Measurements from ENCODE around the gene DEFB125.
"Not testable (repeated sequence)": the region's sequence is repeated elsewhere in the genome, so short reads cannot be mapped to it uniquely, and the experiment has no call there.

Gene DEFB125, protein sequence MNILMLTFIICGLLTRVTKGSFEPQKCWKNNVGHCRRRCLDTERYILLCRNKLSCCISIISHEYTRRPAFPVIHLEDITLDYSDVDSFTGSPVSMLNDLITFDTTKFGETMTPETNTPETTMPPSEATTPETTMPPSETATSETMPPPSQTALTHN

GRCh38 chr20:87401-87800 lies at the start of gene DEFB125:
Gene DEFB125 (plus strand): TSS chr20:87672. CDS start chr20:87710, 38 bp downstream.
- no peak for DNase-seq (ENCODE audit: low read depth in 2 of 2)

GRCh38 chr20:60035-60918 lies 27.2 kb upstream of the DEFB125 start:
- DNase-seq (ENCODE audit: low read depth in 2 of 2) = no peak

- DNase-seq (ENCODE audit: low read depth in 2 of 2) = no peak
These were observed 26.2 kb upstream of the DEFB125 start for GRCh38 chr20:61230-61629.

- DNase-seq (ENCODE audit: low read depth in 2 of 2) = no peak
These were observed 25.7 kb upstream of the DEFB125 start for GRCh38 chr20:61757-62156.

DNA sequence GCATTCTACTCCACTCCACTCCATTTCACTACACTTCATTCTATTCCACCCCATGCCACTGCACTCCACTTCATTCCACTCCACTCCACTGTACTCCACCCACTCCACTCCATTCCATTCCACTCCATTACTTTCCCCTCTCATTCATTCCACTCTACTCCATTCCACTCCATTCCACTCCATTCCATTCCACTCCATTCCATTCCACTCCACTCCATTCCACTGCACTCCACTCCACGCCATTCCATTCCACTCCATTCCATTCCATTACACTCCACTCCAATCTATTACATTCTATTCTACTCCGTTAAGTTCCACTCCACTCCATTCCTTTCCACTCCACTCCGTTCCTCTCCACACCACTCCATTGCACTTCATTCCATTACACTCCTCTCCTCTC lies 25.0 kb upstream of the DEFB125 start:
- DNase-seq (ENCODE audit: low read depth in 2 of 2) = no peak

DNA sequence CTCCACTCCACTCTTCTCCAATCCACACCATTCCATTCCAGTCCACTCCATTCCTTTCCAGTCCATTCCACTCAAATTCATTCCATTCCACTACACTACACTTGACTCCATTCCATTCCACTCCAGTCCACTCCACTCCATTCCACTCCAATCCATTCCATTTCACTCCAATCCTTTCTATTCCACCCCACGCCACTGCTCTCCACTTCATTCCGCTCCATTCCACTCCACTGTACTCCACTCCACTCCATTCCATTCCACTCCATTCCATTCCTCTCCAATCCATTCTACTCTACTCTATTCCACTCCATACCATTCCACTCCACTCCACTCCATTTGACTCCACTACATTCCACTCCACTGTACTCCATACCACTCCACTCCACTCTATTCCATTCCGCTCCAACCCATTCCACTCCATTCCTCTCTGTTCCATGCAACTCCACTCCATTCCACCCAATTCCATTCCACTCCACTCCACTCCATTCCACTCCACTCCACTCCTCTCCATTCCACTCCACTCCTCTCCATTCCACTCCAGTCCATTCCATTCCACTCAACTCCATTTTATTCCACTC lies 23.4 kb upstream of the DEFB125 start:
- no peak for DNase-seq (ENCODE audit: low read depth in 2 of 2)

DNA sequence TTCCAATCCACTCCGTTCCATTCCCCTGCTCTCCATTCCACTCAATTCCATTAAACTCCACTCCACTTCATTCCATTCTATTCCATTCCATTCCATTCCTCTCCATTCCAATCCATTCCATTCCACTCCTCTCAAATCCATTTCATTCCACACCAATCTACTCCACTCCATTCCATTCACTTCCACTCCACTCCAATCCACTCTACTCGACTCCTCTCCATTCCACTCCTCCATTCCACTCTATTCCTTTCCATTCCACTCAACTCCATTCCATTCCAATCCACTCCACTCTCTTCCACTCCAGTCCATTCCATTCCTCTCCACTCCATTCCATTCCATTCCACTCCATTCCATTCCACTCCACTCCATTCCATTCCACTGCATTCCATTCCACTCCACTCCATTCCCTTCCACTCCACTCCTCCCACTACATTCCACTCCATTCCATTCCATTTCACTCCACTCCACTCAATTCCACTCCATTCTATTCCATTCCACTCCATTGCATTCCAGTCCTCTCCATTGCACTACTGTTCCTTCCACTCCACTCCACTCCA lies 22.6 kb upstream of the DEFB125 start:
- DNase-seq (ENCODE audit: low read depth in 2 of 2) = no peak

DNA sequence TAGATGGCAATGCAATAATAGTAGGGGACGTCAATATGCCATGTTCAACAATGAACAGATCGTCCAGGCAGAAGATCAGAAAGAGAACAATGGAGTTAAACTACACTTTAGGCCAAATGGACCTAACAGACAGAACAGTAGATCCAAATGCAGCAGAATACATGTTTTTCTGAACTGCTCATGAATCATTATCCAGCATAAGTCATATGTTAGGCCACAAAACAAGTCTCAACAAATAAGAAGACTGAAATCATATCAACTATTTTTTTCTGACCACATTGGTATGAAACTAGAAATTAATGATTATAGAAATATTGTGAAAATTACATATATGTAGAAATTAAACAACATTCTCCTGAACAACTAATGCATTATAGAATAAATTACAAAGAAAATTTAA lies 10.2 kb upstream of the DEFB125 start:
- DNase-seq (ENCODE audit: low read depth in 2 of 2) = no peak

GRCh38 chr20:78338-78737 lies 9.1 kb upstream of the DEFB125 start:
- no peak for DNase-seq (ENCODE audit: low read depth in 2 of 2)

GRCh38 chr20:79565-79964 lies 7.9 kb upstream of the DEFB125 start:
- no peak for DNase-seq (ENCODE audit: low read depth in 2 of 2)

GRCh38 chr20:90651-91050 lies 3.2 kb downstream of the DEFB125 start:
- DNase-seq (ENCODE audit: low read depth in 2 of 2) = no peak

DNA sequence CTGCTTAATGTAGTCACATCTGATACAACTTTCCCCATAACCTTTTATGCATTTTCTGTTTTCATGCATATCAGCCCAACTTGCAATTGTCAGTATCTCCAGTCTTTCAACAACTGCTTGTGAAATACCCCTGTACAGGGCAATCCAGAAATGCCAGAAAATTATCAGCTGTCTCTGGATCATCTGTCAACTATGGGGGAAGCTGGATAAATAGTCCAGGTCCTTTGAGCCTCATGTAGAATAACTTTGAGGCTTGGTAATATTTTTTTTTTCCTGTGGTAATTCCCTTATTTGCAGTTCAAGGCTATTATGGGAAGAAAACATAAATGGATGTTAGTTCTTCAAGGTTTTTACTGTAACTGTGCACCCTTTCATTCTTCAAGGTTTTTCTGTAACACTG lies 6.2 kb downstream of the DEFB125 start:
- no peak for DNase-seq (ENCODE audit: low read depth in 2 of 2)

DNA sequence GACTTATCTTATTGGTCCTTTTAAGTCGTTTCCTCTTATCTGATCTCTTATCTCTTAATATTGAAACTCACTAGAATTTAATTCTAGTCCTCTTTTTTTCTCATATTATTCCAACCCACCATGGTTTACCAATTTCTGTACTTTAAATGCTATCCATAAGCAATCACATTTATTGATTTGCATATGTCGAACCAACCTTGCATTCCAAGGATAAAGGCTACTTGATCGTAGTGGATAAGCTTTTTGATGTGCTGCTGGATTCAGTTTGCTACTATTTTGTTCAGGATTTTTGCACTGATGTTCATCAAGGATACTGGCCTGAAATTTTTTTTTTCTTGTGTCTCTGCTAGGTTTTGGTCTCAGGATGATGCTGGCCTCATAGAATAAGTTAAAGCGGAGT lies 7.7 kb downstream of the DEFB125 start:
- no peak for DNase-seq (ENCODE audit: low read depth in 2 of 2)

GRCh38 chr20:97691-98090 lies 10.2 kb downstream of the DEFB125 start:
- not testable (repeated sequence) for DNase-seq (ENCODE audit: low read depth in 2 of 2)

DNA sequence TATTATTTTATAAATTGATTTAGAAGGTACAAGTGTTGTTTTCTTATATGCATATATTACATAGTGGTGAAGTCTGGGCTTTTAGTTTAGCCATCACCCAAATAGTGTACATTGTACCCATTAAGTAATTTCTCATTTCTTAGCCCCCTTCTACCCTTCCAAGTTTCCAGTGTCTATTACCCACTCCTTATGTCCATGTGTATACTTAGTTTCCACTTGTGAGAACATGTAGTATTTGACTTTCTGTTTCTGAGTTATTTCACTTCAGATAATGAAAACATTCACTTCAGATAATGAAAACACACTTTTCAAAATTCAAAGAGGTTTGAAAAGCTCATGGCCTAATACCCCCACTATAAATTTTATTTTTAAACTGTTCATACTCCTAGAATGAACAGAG lies 14.5 kb downstream of the DEFB125 start:
- DNase-seq (ENCODE audit: low read depth in 2 of 2) = no peak

DNA sequence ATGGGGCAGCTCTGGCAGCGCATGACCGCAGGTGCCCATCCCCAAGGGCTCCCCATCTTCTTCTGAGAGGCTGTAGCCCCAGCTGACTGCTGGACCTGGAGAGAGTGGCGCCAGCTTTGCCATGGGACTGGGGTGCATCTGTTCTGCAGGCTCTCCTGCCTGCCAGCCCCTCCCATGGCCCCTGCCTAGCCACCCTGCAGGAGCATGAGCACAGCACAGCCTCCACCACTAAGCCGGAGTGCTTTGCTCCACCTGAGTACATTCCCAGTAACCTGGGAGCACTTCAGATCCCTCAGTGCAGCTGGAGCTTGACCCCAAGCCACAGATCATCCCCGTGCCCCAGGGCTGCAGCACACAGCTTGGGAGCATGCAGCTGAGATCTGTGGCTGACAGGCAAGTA lies 16.0 kb downstream of the DEFB125 start:
- no peak for DNase-seq (ENCODE audit: low read depth in 2 of 2)

DNA sequence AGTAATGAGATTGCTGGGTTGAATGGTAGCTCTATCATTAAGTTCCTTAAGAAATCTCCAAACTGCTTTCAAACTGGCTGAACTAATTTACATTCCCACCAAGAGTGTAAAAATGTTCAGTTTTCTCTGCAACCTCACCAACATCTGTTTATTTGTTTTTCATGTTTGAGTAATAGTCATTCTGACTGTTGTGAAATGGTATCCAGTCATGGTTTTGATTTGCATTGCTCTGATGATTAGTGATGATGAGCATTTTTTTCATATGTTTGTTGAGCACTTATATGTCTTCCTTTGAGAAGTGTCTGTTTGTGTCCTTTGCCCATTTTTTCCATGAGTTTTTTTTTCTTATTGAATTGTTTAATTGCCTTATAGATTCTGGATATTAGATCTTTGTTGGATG lies 24.9 kb downstream of the DEFB125 start:
- DNase-seq (ENCODE audit: low read depth in 2 of 2) = no peak

- no peak for DNase-seq (ENCODE audit: low read depth in 2 of 2)
These were observed 30.0 kb downstream of the DEFB125 start for GRCh38 chr20:117518-117917.

GRCh38 chr20:129786-130323 lies 42.4 kb downstream of the DEFB125 start:
- DNase-seq (ENCODE audit: low read depth in 2 of 2) = not testable (repeated sequence)

GRCh38 chr20:137668-138490 lies 50.4 kb downstream of the DEFB125 start:
- DNase-seq (ENCODE audit: low read depth in 2 of 2) = peak in 1 of 2 donors; percentile 1

- no peak for DNase-seq (ENCODE audit: low read depth in 2 of 2)
These were observed 54.8 kb downstream of the DEFB125 start, which contains the start of gene DEFB126 for GRCh38 chr20:142290-142689. Gene DEFB126 (plus strand): TSS chr20:142590. CDS start chr20:142629, 39 bp downstream.
